ENCODE measurements around the gene BFSP2. TPM values are rescaled to one million over a fixed set of nuclear protein-coding genes. Genes with fewer than 3 reads are reported as not detected.

The BFSP2 gene
- total RNA-seq, 1 experiment from 2014 or later: not detected

DNA sequence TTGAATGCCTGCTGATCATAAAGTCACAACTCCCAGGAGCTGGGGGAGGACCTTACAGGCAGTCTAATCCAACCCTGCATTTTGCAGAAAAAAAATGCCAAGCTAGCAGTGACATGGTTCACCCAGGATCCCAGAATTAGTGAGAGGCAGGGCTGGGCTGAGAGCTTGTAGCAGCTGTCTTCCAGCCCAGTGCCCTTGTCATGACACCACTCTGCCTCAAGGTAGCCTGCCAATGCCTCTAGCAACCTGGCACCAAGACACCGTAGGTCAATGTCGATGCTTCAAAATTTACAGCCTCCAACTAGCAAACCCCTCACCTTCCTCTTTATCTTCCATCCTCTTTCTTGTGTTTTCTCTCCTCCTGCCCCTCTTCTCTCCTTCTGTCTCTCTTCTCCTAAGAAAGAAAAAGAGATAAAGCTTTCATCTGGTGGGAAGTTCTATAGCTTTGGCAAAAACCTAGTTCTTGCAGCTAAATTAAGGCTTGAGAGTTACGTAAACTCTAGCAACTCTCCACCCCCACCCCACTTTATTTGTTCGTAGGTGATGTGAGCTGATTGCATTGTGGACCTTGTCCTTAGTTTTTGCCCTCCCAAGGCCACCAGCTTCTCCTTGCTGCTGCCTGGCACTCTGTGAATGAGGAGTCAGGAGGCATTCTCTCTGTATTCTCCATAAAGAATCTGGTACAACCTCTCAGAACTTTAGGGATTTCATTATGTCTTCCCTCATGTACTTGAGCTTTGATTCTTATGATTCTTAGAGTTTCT is 18.3 kb upstream of the BFSP2 start:
- Mint-ChIP-seq H3K4me1 (ENCODE audit: insufficient read depth, unreplicated experiment) (peaks cover 17% of the 10 kb centered on the region), H3K27ac (ENCODE audit: low read depth, unreplicated experiment) (no peak overlapping the region), H3K36me3 (ENCODE audit: insufficient read depth, unreplicated experiment) (no peaks in the 10 kb centered on the region), H3K27me3 (ENCODE audit: insufficient read depth, unreplicated experiment) (peaks cover 21% of the 10 kb centered on the region), H3K9me3 (ENCODE audit: unreplicated experiment) (no peaks in the 10 kb centered on the region), H3K4me3 (ENCODE audit: unreplicated experiment) (no peak overlapping the region)
- intact Hi-C loops (cut with micrococcal nuclease): loop anchor here (10.0 kb wide), 1 partner anchor 247 kb away; no protein-coding TSS in a partner anchor
- TF ChIP-seq, protein P1, sequence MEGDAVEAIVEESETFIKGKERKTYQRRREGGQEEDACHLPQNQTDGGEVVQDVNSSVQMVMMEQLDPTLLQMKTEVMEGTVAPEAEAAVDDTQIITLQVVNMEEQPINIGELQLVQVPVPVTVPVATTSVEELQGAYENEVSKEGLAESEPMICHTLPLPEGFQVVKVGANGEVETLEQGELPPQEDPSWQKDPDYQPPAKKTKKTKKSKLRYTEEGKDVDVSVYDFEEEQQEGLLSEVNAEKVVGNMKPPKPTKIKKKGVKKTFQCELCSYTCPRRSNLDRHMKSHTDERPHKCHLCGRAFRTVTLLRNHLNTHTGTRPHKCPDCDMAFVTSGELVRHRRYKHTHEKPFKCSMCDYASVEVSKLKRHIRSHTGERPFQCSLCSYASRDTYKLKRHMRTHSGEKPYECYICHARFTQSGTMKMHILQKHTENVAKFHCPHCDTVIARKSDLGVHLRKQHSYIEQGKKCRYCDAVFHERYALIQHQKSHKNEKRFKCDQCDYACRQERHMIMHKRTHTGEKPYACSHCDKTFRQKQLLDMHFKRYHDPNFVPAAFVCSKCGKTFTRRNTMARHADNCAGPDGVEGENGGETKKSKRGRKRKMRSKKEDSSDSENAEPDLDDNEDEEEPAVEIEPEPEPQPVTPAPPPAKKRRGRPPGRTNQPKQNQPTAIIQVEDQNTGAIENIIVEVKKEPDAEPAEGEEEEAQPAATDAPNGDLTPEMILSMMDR (IDR thresholded peaks at IDR 0.05; ENCODE audit: unreplicated experiment): no peak
- no peak for DNase-seq (ENCODE audit: unreplicated experiment)
- POLR2A ChIA-PET: interaction anchor here (0.9 to 1.3 kb wide), 2 partner anchors 14 to 340 kb away, joined by 3 to 5 read pairs; no protein-coding TSS in a partner anchor
- no TSS peak for BruUV-seq (replicated peaks)
- CTCF ChIA-PET: interaction anchor here (0.5 to 11.1 kb wide), 9 partner anchors 9 to 654 kb away, joined by 3 to 151 read pairs (median 3); no protein-coding TSS in a partner anchor

DNA sequence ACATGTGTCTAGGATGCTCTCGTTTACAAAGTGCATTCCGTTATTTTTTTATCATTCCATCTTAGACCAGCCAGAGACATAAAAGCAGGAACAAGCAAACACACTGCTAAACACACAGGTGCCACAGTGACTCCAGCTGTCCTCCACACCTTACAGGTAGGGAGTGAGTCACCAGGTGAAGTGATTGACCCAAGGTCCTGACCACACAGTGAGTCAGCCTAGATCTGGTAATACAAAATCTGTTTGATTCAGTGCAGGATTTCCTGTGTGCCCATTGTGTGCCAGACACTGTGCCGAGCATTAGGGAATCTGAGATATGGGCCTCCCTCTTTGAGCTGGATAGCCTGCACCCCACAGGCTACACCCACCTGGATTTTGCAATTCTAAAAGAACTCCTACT is 16.7 kb upstream of the BFSP2 start:
- intact Hi-C loops (cut with micrococcal nuclease): loop anchor here (10.0 kb wide), 1 partner anchor 248 kb away; no protein-coding TSS in a partner anchor
- ChIA-PET CTCF (interaction anchor here (0.6 to 11.1 kb wide), 15 partner anchors 8 to 656 kb away, joined by 3 to 151 read pairs (median 5); no protein-coding TSS in a partner anchor), POLR2A (interaction anchor here (0.9 kb wide), 1 partner anchor 657 kb away, joined by 4 read pairs; no protein-coding TSS in a partner anchor)
- no TSS peak for BruUV-seq (replicated peaks)
- Mint-ChIP-seq H3K27me3 (ENCODE audit: insufficient read depth, unreplicated experiment) (peaks cover 21% of the 10 kb centered on the region), H3K9me3 (ENCODE audit: unreplicated experiment) (no peaks in the 10 kb centered on the region), H3K27ac (ENCODE audit: low read depth, unreplicated experiment) (no peak overlapping the region), H3K4me3 (ENCODE audit: unreplicated experiment) (no peak overlapping the region), H3K4me1 (ENCODE audit: insufficient read depth, unreplicated experiment) (peaks cover 17% of the 10 kb centered on the region), H3K36me3 (ENCODE audit: insufficient read depth, unreplicated experiment) (no peaks in the 10 kb centered on the region)
- peak; percentile 91 for DNase-seq (ENCODE audit: unreplicated experiment)
- TF ChIP-seq, protein P1 (IDR thresholded peaks at IDR 0.05; ENCODE audit: unreplicated experiment): no peak

DNA sequence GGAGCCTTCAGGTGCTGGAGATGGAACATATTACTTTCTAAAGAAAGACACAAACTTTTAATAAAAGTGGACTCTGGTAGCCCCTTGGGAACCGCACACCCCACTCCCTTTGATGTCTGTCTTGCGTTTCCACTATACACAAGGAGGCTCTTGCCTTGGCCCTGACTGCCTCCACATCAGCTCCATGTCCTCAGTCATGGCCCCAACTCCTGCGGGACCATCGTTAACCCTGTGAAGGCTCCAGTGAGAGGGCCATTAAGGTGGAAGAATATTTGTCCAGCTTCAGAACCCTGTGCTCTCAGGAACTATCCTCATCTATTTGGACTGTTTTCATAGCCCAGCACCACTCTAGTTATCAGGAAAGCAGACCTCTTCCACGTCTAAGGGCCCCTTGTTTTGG is 16.1 kb upstream of the BFSP2 start:
- ChIA-PET CTCF (interaction anchor here (0.6 to 11.1 kb wide), 17 partner anchors 9 to 656 kb away, joined by 3 to 151 read pairs (median 5); no protein-coding TSS in a partner anchor), POLR2A (interaction anchor here (0.9 to 1.7 kb wide), 2 partner anchors 653 to 657 kb away, joined by 4 to 5 read pairs; no protein-coding TSS in a partner anchor)

More for the DNA sequence above, 16.1 kb upstream of the BFSP2 start:
- intact Hi-C loops (cut with micrococcal nuclease): loop anchor here (1.0 to 10.0 kb wide), 4 partner anchors 249 to 657 kb away; no protein-coding TSS in a partner anchor
- peaks cover 17% of the 10 kb centered on the region for H3K4me1 Mint-ChIP-seq (ENCODE audit: insufficient read depth, unreplicated experiment)
- H3K9me3 Mint-ChIP-seq (ENCODE audit: unreplicated experiment): no peaks in the 10 kb centered on the region
- no TSS peak for BruUV-seq (replicated peaks)
- no peaks in the 10 kb centered on the region for H3K36me3 Mint-ChIP-seq (ENCODE audit: insufficient read depth, unreplicated experiment)
- TF ChIP-seq, protein P1 (IDR thresholded peaks at IDR 0.05; ENCODE audit: unreplicated experiment): no peak
- H3K4me3 Mint-ChIP-seq (ENCODE audit: unreplicated experiment): no peak overlapping the region
- peaks cover 21% of the 10 kb centered on the region for H3K27me3 Mint-ChIP-seq (ENCODE audit: insufficient read depth, unreplicated experiment)
- H3K27ac Mint-ChIP-seq (ENCODE audit: low read depth, unreplicated experiment): no peak overlapping the region
- no peak for DNase-seq (ENCODE audit: unreplicated experiment)

Measured in MCF 10A (cell line).